T-helper 9 cell (primary cell): ENCODE measurements around the gene RABEP1.
"Not testable (repeated sequence)": the region's sequence is repeated elsewhere in the genome, so short reads cannot be mapped to it uniquely, and the experiment has no call there.

Experiments used
- DNase-seq: peaks from one replicate; pipeline ENCODE4 v3.0.0-alpha.2; 2020

RABEP1 gene

DNA sequence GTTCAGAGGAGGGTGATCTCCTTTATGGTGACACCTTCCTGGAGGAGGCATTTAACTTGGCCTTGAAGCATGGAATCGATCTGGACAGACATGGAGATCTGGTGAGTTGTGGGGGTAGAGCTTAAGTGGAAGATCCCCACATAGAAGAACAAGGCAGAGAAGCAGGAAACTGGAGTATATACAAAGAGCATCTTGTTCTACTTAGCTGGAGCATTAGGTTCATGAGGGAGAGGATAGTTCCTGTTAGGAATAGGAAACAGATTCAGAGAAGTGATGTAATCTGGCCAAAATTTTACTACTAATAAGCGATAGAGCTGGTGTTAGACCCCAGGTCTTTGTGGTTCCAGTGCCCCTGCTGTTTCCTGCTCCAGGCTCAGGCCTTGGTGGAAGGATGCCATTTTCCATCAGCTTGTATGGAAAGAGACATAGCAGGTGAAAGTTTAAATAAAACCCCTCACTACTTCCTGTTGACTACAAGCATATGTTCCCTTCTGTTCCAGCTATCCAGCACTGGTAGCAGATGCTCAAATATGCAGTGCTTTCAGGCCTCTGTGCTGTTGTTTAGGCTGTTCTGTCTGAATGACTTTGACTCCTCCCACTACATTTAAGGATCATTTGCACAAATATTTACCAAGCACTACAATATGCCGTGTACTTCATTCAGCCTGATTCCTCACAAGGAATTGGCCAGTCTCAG lies 147.3 kb downstream of the RABEP1 start:
- no peak for DNase-seq

DNA sequence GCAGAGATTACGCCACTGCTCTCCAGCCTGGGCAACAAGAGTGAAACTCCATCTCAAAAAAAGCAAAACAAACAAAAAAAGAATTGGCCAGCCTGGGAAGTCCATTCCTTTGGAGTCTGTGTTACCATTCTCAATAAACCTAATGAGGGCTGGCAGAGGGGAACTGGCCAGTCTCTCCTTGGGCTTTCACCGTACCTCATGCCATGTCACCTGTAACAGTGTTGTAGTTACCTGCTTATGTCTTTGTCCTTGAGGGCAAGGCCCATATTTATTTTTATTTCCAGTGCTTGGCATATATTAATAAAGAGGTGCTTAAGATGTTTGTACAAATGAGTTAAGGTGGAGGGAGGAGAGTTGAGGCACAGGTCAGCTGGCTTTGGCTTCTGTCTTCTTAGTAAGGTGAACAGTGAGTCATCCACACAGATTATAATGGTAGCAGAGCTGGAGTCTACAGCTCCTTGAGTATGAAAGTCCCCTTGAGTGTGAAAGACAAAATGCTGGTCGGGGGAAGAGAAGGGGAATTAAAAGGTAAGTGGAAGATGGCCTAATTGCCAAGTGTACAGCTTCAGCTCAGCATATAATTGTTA lies 148.4 kb downstream of the RABEP1 start:
- DNase-seq = no peak

DNA sequence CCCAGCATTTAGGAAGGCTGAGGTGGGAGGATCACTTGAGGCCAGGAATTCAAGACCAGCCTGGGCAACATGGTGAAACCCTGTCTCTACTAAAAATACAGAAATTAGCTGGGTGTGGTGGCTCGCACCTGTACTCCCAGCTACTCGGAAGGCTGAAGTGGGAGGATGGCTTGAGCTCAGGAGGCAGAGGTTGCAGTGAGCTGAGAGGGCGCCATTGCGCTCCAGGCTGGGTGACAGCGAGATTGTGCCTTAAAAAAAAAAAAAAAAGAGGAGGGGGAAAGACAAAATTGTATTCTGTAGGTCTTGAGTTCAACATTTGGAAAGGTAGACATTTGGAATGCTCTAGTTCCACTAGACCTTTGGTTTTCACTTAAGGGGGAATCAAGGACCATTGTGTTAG lies 149.2 kb downstream of the RABEP1 start:
- DNase-seq = not testable (repeated sequence)

DNA sequence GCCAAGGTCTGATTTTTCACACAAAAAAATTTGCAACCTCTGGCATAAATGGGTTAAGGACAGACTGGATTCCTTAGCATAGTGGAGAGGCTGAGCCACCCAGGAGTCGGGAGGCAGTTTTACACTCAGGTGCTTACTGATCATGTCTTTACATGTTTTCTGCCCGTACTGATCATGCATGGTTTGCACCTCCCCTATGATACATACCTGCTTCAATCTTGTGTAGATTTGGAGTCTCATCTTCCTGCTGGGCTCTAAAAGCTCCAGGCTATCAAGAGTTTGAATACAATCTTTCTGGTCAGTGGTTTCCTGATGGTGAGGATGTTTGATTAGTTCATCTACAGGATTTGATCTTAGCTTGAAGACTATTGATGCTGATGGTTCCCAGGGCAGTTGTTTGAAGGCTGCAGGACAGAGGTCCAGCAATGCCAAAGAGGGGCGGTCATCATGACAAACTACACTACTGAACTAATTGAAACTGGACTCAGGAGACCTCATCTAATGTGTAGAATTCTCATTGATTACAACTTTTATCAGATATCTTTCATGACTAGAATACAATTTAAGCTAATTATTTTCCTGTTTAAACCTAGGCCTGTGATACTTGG lies 150.0 kb downstream of the RABEP1 start:
- no peak for DNase-seq

DNA sequence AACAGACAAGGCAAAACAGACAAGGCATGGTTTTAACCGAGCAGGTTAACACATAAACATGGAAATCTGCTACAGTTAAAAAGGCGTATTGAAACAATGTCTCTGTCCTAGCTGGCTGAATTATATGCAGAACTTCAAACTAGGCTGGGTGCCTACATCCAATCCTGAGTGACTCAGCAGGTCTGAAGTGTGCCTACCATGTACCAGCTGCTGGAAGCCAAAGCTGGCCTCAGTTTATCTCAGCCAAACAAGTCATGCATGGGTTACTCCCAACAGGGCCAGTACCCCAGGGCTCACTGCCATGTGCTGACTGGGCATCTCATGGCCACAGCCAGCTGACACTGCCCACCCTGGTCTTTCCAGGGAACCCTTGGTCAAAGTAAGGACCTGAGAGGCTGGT lies 152.9 kb downstream of the RABEP1 start:
- DNase-seq = no peak
